Measurements from ENCODE around the gene ACTRT3.

The ACTRT3 gene

DNA sequence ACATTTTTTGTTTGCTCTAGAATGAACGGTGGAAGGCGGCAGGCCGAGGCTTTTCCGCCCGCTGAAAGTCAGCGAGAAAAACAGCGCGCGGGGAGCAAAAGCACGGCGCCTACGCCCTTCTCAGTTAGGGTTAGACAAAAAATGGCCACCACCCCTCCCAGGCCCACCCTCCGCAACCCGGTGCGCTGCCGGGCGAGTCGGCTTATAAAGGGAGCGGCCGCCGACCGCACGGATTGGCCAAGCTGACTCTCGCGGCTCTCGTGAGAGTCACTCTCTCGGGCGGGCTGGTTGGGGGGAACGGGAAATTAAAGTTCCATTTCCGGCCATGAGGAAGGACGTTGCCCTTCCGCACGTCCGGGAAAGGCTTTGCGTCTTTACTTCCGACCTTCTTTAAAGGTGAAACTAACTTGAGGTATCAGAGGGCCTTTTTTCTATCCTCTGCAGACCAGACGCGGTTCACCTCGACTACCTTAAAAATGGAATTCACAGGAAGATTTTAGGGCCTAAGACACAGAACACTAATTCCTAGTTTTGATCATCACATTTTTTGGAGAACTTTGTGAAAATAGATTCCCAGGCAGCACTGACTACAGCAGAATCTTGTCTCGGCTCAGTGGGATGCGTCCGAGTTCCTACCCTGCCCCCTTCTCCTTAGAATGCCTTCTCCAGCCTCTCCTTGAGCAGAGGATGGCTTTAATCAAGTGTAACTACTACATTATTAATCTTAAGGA is 4.3 kb downstream of the ACTRT3 start, which contains the start of gene TERC:
Gene TERC, minus strand, starts transcription at position 179 of the 731 bp plus-strand sequence.
- no peak for TF ChIP-seq EZH2phosphoT487 (IDR thresholded peaks at IDR 0.05; ENCODE audit: low read depth)
- TF ChIP-seq, protein P1, sequence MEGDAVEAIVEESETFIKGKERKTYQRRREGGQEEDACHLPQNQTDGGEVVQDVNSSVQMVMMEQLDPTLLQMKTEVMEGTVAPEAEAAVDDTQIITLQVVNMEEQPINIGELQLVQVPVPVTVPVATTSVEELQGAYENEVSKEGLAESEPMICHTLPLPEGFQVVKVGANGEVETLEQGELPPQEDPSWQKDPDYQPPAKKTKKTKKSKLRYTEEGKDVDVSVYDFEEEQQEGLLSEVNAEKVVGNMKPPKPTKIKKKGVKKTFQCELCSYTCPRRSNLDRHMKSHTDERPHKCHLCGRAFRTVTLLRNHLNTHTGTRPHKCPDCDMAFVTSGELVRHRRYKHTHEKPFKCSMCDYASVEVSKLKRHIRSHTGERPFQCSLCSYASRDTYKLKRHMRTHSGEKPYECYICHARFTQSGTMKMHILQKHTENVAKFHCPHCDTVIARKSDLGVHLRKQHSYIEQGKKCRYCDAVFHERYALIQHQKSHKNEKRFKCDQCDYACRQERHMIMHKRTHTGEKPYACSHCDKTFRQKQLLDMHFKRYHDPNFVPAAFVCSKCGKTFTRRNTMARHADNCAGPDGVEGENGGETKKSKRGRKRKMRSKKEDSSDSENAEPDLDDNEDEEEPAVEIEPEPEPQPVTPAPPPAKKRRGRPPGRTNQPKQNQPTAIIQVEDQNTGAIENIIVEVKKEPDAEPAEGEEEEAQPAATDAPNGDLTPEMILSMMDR (IDR thresholded peaks at IDR 0.05; ENCODE audit: low read depth, low read length), result no peak

GRCh38 chr3:169764312-169764881 is 5.0 kb downstream of the ACTRT3 start:
- Histone ChIP-seq H3K36me3 (replicated peaks; ENCODE audit: low read depth, low read length) (no peaks in the 10 kb centered on the region), H4K20me1 (ENCODE audit: insufficient read depth, low read length) (no peaks in the 10 kb centered on the region), H3K4me3 (ENCODE audit: low read length) (peak overlapping the region; percentile 93), H3K4me2 (ENCODE audit: low read length) (peak overlapping the region; percentile 79), H3K79me2 (ENCODE audit: low read length) (no peaks in the 10 kb centered on the region), H3K27me3 (ENCODE audit: low read depth, low read length) (no peaks in the 10 kb centered on the region), H3K27ac (ENCODE audit: low read length) (peak overlapping the region; percentile 78), H3K9me3 (ENCODE audit: insufficient read depth, low read length) (0 out of 2 replicates have a peak, but pooled peaks cover 4% of the 10 kb centered on the region), H3K9ac (ENCODE audit: low read length) (peak overlapping the region; percentile 87), H2AFZ (ENCODE audit: low read depth, low read length) (peak overlapping the region; percentile 47; the same call in 1 of the 2 replicates), H3K4me1 (ENCODE audit: low read length) (peaks cover 14% of the 10 kb centered on the region)
- no peak for TF ChIP-seq EZH2phosphoT487 (IDR thresholded peaks at IDR 0.05; ENCODE audit: low read depth)

More for the DNA sequence above, 4.3 kb downstream of the ACTRT3 start, which contains the start of gene TERC:
- H3K4me1 ChIP-seq (ENCODE audit: low read length), result peaks cover 14% of the 10 kb centered on the region
- H3K27ac ChIP-seq (ENCODE audit: low read length), result peak within 1 kb of the TSS; percentile 78
- H3K9me3 ChIP-seq (ENCODE audit: insufficient read depth, low read length), result 0 out of 2 replicates have a peak, but pooled peaks cover 4% of the 10 kb centered on the region
- H3K27me3 ChIP-seq (ENCODE audit: low read depth, low read length), result no peaks in the 10 kb centered on the region
- peak within 1 kb of the TSS; percentile 93 for H3K4me3 ChIP-seq (ENCODE audit: low read length)
- H4K20me1 ChIP-seq (ENCODE audit: insufficient read depth, low read length), result no peaks in the 10 kb centered on the region
- H3K4me2 ChIP-seq (ENCODE audit: low read length), result peak within 1 kb of the TSS; percentile 79
- peak within 1 kb of the TSS; percentile 78 for H2AFZ ChIP-seq (ENCODE audit: low read depth, low read length)
- H3K79me2 ChIP-seq (ENCODE audit: low read length), result no peaks in the 10 kb centered on the region
- H3K9ac ChIP-seq (ENCODE audit: low read length), result peak within 1 kb of the TSS; percentile 87
- no peaks in the 10 kb centered on the region for H3K36me3 ChIP-seq (replicated peaks; ENCODE audit: low read depth, low read length)

GRCh38 chr3:169760479-169760878 is 8.9 kb downstream of the ACTRT3 start:
- Histone ChIP-seq H2AFZ (ENCODE audit: low read depth, low read length) (no peak overlapping the region), H3K4me3 (ENCODE audit: low read length) (no peak overlapping the region), H4K20me1 (ENCODE audit: insufficient read depth, low read length) (no peaks in the 10 kb centered on the region), H3K27me3 (ENCODE audit: low read depth, low read length) (peaks cover 2% of the 10 kb centered on the region; the same call in 1 of the 2 replicates), H3K9me3 (ENCODE audit: insufficient read depth, low read length) (0 out of 2 replicates have a peak, but pooled peaks cover 4% of the 10 kb centered on the region), H3K9ac (ENCODE audit: low read length) (no peak overlapping the region), H3K27ac (ENCODE audit: low read length) (no peak overlapping the region), H3K4me1 (ENCODE audit: low read length) (peaks cover 16% of the 10 kb centered on the region), H3K79me2 (ENCODE audit: low read length) (no peaks in the 10 kb centered on the region), H3K4me2 (ENCODE audit: low read length) (no peak overlapping the region), H3K36me3 (replicated peaks; ENCODE audit: low read depth, low read length) (no peaks in the 10 kb centered on the region)
- TF ChIP-seq EZH2phosphoT487 (IDR thresholded peaks at IDR 0.05; ENCODE audit: low read depth), result no peak
- TF ChIP-seq, protein P1 (IDR thresholded peaks at IDR 0.05; ENCODE audit: low read depth, low read length), result no peak

DNA sequence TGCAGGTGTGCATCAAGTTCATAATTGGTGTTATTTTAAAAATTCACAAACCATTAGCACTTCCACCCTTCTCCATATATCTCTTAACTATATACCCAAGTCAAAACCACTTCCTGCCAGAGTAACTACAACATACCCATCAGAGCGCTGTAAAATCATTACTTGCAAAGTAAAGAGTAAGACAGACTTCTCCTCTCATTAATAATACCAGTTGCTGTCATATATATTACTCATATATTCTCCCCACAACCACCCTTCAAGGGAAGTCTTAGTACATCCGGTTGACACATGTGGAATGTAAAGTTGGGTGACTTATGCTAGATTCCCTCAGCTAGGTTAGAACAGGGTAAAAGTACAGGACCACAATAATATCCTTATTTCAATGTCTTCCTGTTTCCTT is 10.1 kb downstream of the ACTRT3 start:
- H3K4me2 ChIP-seq (ENCODE audit: low read length), result no peak overlapping the region
- H3K79me2 ChIP-seq (ENCODE audit: low read length), result no peaks in the 10 kb centered on the region
- H2AFZ ChIP-seq (ENCODE audit: low read depth, low read length), result no peak overlapping the region
- no peaks in the 10 kb centered on the region for H4K20me1 ChIP-seq (ENCODE audit: insufficient read depth, low read length)
- H3K4me3 ChIP-seq (ENCODE audit: low read length), result no peak overlapping the region
- H3K4me1 ChIP-seq (ENCODE audit: low read length), result peaks cover 13% of the 10 kb centered on the region
- no peak overlapping the region for H3K27ac ChIP-seq (ENCODE audit: low read length)
- no peaks in the 10 kb centered on the region for H3K36me3 ChIP-seq (replicated peaks; ENCODE audit: low read depth, low read length)
- H3K27me3 ChIP-seq (ENCODE audit: low read depth, low read length), result peaks cover 9% of the 10 kb centered on the region; the same call in 1 of the 2 replicates
- TF ChIP-seq EZH2phosphoT487 (IDR thresholded peaks at IDR 0.05; ENCODE audit: low read depth), result no peak
- TF ChIP-seq, protein P1 (IDR thresholded peaks at IDR 0.05; ENCODE audit: low read depth, low read length), result no peak
- H3K9ac ChIP-seq (ENCODE audit: low read length), result no peak overlapping the region
- H3K9me3 ChIP-seq (ENCODE audit: insufficient read depth, low read length), result 0 out of 2 replicates have a peak, but pooled peaks cover 4% of the 10 kb centered on the region

Data from OCI-LY3 (cell line).